DND-41 (cell line): ENCODE data around the gene ATP10A.

ENCODE experiments used
- ATAC-seq: fragments of 200-7000 bp; cut with Tn5 transposase; 3 replicates; pipeline ENCODE4 v1.9.1; 2021; ENCODE audit warnings: low read depth; ENCODE audit not compliant: insufficient read depth
- DNase-seq: peaks from one replicate; pipeline ENCODE4 v3.0.0-alpha.2; 2020
- H2AFZ ChIP-seq: 2 replicates; pipeline ENCODE4 v1.6.0; 2012; ENCODE audit warnings: low read depth, low read length
- H3K27ac ChIP-seq: 2 replicates; pipeline ENCODE4 v1.5.1; 2012; ENCODE audit warnings: low read length, inconsistent platforms
- H3K27me3 ChIP-seq: fragments of 200-600 bp; sonication (generic); 2 replicates; pipeline ENCODE4 v1.6.0; 2012; ENCODE audit warnings: low read length, mild to moderate bottlenecking, inconsistent platforms; ENCODE audit not compliant: insufficient read depth, poor library complexity
- H3K36me3 ChIP-seq: 2 replicates; pipeline ENCODE4 v1.5.1; 2012; ENCODE audit warnings: low read length, inconsistent platforms; ENCODE audit not compliant: insufficient read depth
- H3K4me1 ChIP-seq: 2 replicates; pipeline ENCODE4 v1.5.1; 2012; ENCODE audit warnings: mild to moderate bottlenecking, low read length; ENCODE audit not compliant: insufficient read depth
- H3K4me2 ChIP-seq: 2 replicates; pipeline ENCODE4 v1.6.0; 2012; ENCODE audit warnings: mild to moderate bottlenecking, moderate library complexity, low read length, inconsistent platforms; ENCODE audit not compliant: insufficient read depth
- H3K4me3 ChIP-seq, 2 experiments: fragments of 200-600 bp in 1 of 2; shearing (Covaris generic) in 1 of 2; 2 replicates each; pipeline ENCODE4 v1.5.1; 2012 to 2016; ENCODE audit warnings: inconsistent platforms in 2 of 2, low read length in 2 of 2, mild to moderate bottlenecking in 2 of 2, low read depth in 1 of 2, moderate library complexity in 1 of 2
- H3K79me2 ChIP-seq: 2 replicates; pipeline ENCODE4 v1.6.0; 2012; ENCODE audit warnings: low read length, inconsistent platforms; ENCODE audit not compliant: insufficient read depth
- H3K9ac ChIP-seq: 2 replicates; pipeline ENCODE4 v1.6.0; 2012; ENCODE audit warnings: low read depth, mild to moderate bottlenecking, inconsistent platforms, low read length, moderate library complexity
- H3K9me3 ChIP-seq: 2 replicates; pipeline ENCODE4 v1.5.1; 2012; ENCODE audit warnings: low read length, moderate library complexity, mild to moderate bottlenecking, inconsistent platforms; ENCODE audit not compliant: insufficient read depth, severe bottlenecking
- H4K20me1 ChIP-seq: 2 replicates; pipeline ENCODE4 v1.6.0; 2012; ENCODE audit warnings: low read length; ENCODE audit not compliant: insufficient read depth
- CTCF ChIP-seq: IDR thresholded peaks from 2 replicates; pipeline ENCODE4 v1.5.1; 2012; ENCODE audit warnings: borderline replicate concordance, low read length, moderate library complexity, mild to moderate bottlenecking; ENCODE audit not compliant: poor library complexity, severe bottlenecking; ENCODE audit errors: extremely low read depth
- EZH2 ChIP-seq: IDR thresholded peaks from 3 replicates; pipeline ENCODE4 v1.6.1; 2012; ENCODE audit warnings: borderline replicate concordance, low read depth, mild to moderate bottlenecking, moderate library complexity, low read length, inconsistent platforms; ENCODE audit not compliant: severe bottlenecking

The ATP10A gene

GRCh38 chr15:25807063-25807462, 56.1 kb downstream of the ATP10A start:
- Histone ChIP-seq H3K36me3 (no peaks in the 10 kb centered on the region), H3K27ac (no peak overlapping the region), H3K27me3 (no peaks in the 10 kb centered on the region), H4K20me1 (no peaks in the 10 kb centered on the region), H2AFZ (no peak overlapping the region), H3K79me2 (no peaks in the 10 kb centered on the region), H3K4me1 (no peaks in the 10 kb centered on the region), H3K4me2 (no peak overlapping the region), H3K9me3 (no peaks in the 10 kb centered on the region), H3K9ac (no peak overlapping the region), H3K4me3 (no peak overlapping the region)
- DNase-seq (no peak), ATAC-seq (no peak)
- TF ChIP-seq CTCF (no peak), EZH2 (no peak)

DNA sequence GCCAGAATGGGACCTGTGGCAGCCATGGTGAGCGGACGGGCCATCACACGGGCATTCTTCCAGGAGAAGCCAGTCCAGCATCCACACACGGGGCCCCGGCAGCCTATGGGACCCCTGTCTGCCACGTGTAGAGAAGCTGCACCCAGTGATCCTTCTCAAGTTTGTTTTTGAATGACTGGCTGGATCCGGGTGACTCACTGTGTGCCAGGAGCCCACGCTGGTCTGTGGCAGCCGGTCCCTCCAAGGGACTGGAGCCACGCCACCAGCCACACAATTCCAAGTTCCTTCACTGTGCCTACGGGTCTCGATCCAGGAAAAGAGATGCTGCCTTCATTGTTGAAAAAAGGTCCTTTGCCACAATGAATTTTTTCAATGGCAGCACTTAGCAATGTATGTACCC, 58.1 kb downstream of the ATP10A start:
- Histone ChIP-seq H2AFZ (no peak overlapping the region), H3K36me3 (no peaks in the 10 kb centered on the region), H3K9ac (no peak overlapping the region), H3K4me2 (no peak overlapping the region), H3K4me1 (no peaks in the 10 kb centered on the region), H3K27me3 (no peaks in the 10 kb centered on the region), H4K20me1 (no peaks in the 10 kb centered on the region), H3K27ac (no peak overlapping the region), H3K9me3 (no peaks in the 10 kb centered on the region), H3K79me2 (no peaks in the 10 kb centered on the region), H3K4me3 (no peak overlapping the region)
- no peak for ATAC-seq
- no peak for DNase-seq
- TF ChIP-seq CTCF (no peak), EZH2 (no peak)

- Histone ChIP-seq H3K4me3 (no peak overlapping the region), H3K9ac (no peak overlapping the region), H3K27me3 (no peaks in the 10 kb centered on the region), H3K79me2 (no peaks in the 10 kb centered on the region), H4K20me1 (no peaks in the 10 kb centered on the region), H3K4me1 (no peaks in the 10 kb centered on the region), H3K9me3 (no peaks in the 10 kb centered on the region), H3K4me2 (no peak overlapping the region), H3K36me3 (no peaks in the 10 kb centered on the region), H2AFZ (no peak overlapping the region), H3K27ac (no peak overlapping the region)
- DNase-seq (no peak), ATAC-seq (no peak)
- TF ChIP-seq EZH2 (no peak), CTCF (no peak)
Measured at GRCh38 chr15:25804451-25804850, 58.7 kb downstream of the ATP10A start.

DNA sequence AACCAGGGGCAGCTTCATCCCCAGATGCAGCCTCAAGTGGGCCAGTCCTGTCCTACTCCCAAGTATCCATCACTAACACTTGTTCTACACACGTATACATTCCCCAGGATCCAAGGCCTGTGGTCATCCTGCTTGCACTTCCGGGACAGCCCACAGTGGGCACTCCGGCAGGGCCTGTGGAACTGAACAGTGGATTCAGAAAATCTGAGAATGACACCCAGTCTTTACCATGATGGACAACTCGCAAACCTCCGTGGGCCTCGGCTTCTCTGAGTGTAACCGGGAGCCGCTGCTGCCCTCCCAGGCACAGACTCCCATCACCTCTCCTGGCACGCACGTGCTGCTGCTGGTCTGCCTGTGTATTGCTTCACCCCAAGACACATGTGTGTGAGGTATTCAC, 59.6 kb downstream of the ATP10A start:
- H2AFZ ChIP-seq, result no peak overlapping the region
- no peaks in the 10 kb centered on the region for H3K27me3 ChIP-seq
- H3K9me3 ChIP-seq, result no peaks in the 10 kb centered on the region
- H3K36me3 ChIP-seq, result no peaks in the 10 kb centered on the region
- DNase-seq (no peak), ATAC-seq (no peak)
- no peak overlapping the region for H3K4me3 ChIP-seq
- no peaks in the 10 kb centered on the region for H4K20me1 ChIP-seq
- H3K9ac ChIP-seq, result no peak overlapping the region
- no peaks in the 10 kb centered on the region for H3K4me1 ChIP-seq
- H3K27ac ChIP-seq, result no peak overlapping the region
- no peak overlapping the region for H3K4me2 ChIP-seq
- no peak for TF ChIP-seq CTCF
- no peak for TF ChIP-seq EZH2
- H3K79me2 ChIP-seq, result no peaks in the 10 kb centered on the region
